H1 (cell line): ENCODE results near the gene TSPAN3. TPM values are rescaled to one million over a fixed set of nuclear protein-coding genes. Genes with fewer than 3 reads are reported as not detected.

ENCODE experiments used
- ASH2L ChIP-seq: fragments of 200-600, 300-600 bp; sonication (generic); IDR thresholded peaks from one replicate; pipeline ENCODE4 v1.7.1; 2017; ENCODE audit warnings: low read length
- ATF3 ChIP-seq: IDR thresholded peaks from 2 replicates; pipeline ENCODE4 v1.6.1; 2011; ENCODE audit warnings: low read depth, mild to moderate bottlenecking, low read length; ENCODE audit not compliant: insufficient read depth
- JUN ChIP-seq: IDR thresholded peaks from 2 replicates; pipeline ENCODE4 v1.6.1; 2011; ENCODE audit warnings: low read depth, mild to moderate bottlenecking, improper control_type of control experiment, low read length
- SP4 ChIP-seq: IDR thresholded peaks from 2 replicates; pipeline ENCODE4 v1.6.1; 2012; ENCODE audit warnings: low read length, inconsistent platforms
- polyA plus RNA-seq, 7 experiments: library from polyadenylated mRNA; depleted of rRNA in 3 of 7; stranded (reverse) in 5 of 7; unstranded in 2 of 7; fragments of >200 nt in 5 of 7; fragments of 200-250 nt in 2 of 7; gene quantifications; 1 replicate in 5 of 7; 2 replicates in 1 of 7; 4 replicates in 1 of 7; pipeline versions ENCODE4 v1.2.1 to v1.2.3, GENCODE V29; 2011 to 2013; ENCODE audit warnings: missing spikeins in 2 of 7, mixed read lengths in 2 of 7
- total RNA-seq: library from RNA; stranded (reverse); fragmentation: NEBNext Ultra II Directional; extraction: Animal tissue kit (Norgen Biotek cat#: 25700); gene quantifications from 2 replicates; pipeline ENCODE4 v1.2.1, GENCODE V29; 2021

Gene TSPAN3
- total and polyA plus RNA-seq, 2 of the 8 experiments (the other 6 are each of a cell fraction or from before 2014, with no cell fraction given), result 107 to 238 TPM

GRCh38 chr15:77021088-77021481 lies 49.8 kb downstream of the TSPAN3 start (continued):
- TF ChIP-seq JUN (no peak), SP4 (no peak), ASH2L (no peak), ATF3 (no peak)
